ENCODE measurements around the gene E2F4.

- TF ChIP-seq, protein P1, sequence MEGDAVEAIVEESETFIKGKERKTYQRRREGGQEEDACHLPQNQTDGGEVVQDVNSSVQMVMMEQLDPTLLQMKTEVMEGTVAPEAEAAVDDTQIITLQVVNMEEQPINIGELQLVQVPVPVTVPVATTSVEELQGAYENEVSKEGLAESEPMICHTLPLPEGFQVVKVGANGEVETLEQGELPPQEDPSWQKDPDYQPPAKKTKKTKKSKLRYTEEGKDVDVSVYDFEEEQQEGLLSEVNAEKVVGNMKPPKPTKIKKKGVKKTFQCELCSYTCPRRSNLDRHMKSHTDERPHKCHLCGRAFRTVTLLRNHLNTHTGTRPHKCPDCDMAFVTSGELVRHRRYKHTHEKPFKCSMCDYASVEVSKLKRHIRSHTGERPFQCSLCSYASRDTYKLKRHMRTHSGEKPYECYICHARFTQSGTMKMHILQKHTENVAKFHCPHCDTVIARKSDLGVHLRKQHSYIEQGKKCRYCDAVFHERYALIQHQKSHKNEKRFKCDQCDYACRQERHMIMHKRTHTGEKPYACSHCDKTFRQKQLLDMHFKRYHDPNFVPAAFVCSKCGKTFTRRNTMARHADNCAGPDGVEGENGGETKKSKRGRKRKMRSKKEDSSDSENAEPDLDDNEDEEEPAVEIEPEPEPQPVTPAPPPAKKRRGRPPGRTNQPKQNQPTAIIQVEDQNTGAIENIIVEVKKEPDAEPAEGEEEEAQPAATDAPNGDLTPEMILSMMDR (optimal IDR thresholded peaks at IDR 0.05 in 1 of 3, IDR thresholded peaks at IDR 0.05 in 1 of 3, conservative IDR thresholded peaks at IDR 0.05 in 1 of 3; ENCODE audit: extremely low read depth in 1 of 3, insufficient read depth in 2 of 3, low read length in 3 of 3) = no peak
- no peak for TF ChIP-seq EZH2 (IDR thresholded peaks at IDR 0.05; ENCODE audit: low read length)
Measured at GRCh38 chr16:67226295-67226803, 34.4 kb downstream of the E2F4 start.
